Neutrophil (primary cell): ENCODE data around the gene NRK.
"Not testable (repeated sequence)": the region's sequence is repeated elsewhere in the genome, so short reads cannot be mapped to it uniquely, and the experiment has no call there.

Experiments
- H3K27ac ChIP-seq: fragments of 200-600 bp; sonication (generic); 2 replicates; pipeline ENCODE4 v1.5.1; 2016; ENCODE audit warnings: mild to moderate bottlenecking, moderate library complexity
- H3K27me3 ChIP-seq: fragments of 200-600 bp; sonication (generic); 2 replicates; pipeline ENCODE4 v1.6.0; 2016; ENCODE audit warnings: mild to moderate bottlenecking
- H3K36me3 ChIP-seq: fragments of 200-600 bp; sonication (generic); 2 replicates; pipeline ENCODE4 v1.5.1; 2017
- H3K4me1 ChIP-seq, 2 experiments: fragments of 200-600 bp in 1 of 2; sonication (generic) in 1 of 2; 1 replicate in 1 of 2; 2 replicates in 1 of 2; pipeline versions ENCODE4 v1.5.1 to v1.6.1; 2013 to 2016; ENCODE audit warnings: low read depth in 1 of 2, low read length in 1 of 2, mild to moderate bottlenecking in 1 of 2, moderate library complexity in 1 of 2; ENCODE audit not compliant: control insufficient read depth in 1 of 2, insufficient read depth in 1 of 2
- H3K4me3 ChIP-seq, 2 experiments: fragments of 200-600 bp in 1 of 2; sonication (generic) in 1 of 2; 1 replicate in 1 of 2; 2 replicates in 1 of 2; pipeline ENCODE4 v1.5.1; 2013 to 2016; ENCODE audit warnings: low read depth in 1 of 2, low read length in 1 of 2, mild to moderate bottlenecking in 1 of 2, moderate library complexity in 1 of 2
- H3K9me3 ChIP-seq: fragments of 200-600 bp; sonication (generic); 2 replicates; pipeline ENCODE4 v1.5.1; 2016
- CTCF ChIP-seq: fragments of 200-600 bp; sonication (generic); IDR thresholded peaks from 2 replicates; pipeline ENCODE4 v1.5.1; 2016; ENCODE audit warnings: antibody characterized with exemption

The NRK gene

GRCh38 chrX:105822138-105823091 is at the start of gene NRK:
NRK (plus strand) TSS chrX:105822539; CDS start chrX:105822846, 307 bp downstream.
- H3K9me3 ChIP-seq = no peaks in the 10 kb centered on the region
- no peak within 1 kb of the TSS for H3K27ac ChIP-seq
- no peaks in the 10 kb centered on the region for H3K36me3 ChIP-seq
- no peak for TF ChIP-seq CTCF
- H3K27me3 ChIP-seq = peaks cover 42% of the 10 kb centered on the region
- no peak within 1 kb of the TSS for H3K4me3 ChIP-seq
- no peaks in the 10 kb centered on the region for H3K4me1 ChIP-seq

- Histone ChIP-seq H3K4me3 (no peak overlapping the region), H3K36me3 (no peaks in the 10 kb centered on the region), H3K9me3 (no peaks in the 10 kb centered on the region), H3K27ac (no peak overlapping the region), H3K4me1 (no peaks in the 10 kb centered on the region), H3K27me3 (no peaks in the 10 kb centered on the region)
- TF ChIP-seq CTCF = no peak
Observed at GRCh38 chrX:105773801-105774200, 48.5 kb upstream of the NRK start.

GRCh38 chrX:105775679-105776078 is 46.7 kb upstream of the NRK start:
- H3K4me3 ChIP-seq = no peak overlapping the region
- no peak overlapping the region for H3K27ac ChIP-seq
- no peaks in the 10 kb centered on the region for H3K9me3 ChIP-seq
- H3K36me3 ChIP-seq = no peaks in the 10 kb centered on the region
- H3K27me3 ChIP-seq = no peaks in the 10 kb centered on the region
- no peaks in the 10 kb centered on the region for H3K4me1 ChIP-seq
- no peak for TF ChIP-seq CTCF

GRCh38 chrX:105781804-105782203 is 40.5 kb upstream of the NRK start:
- Histone ChIP-seq H3K36me3 (no peaks in the 10 kb centered on the region), H3K27ac (no peak overlapping the region)
- TF ChIP-seq CTCF = no peak

GRCh38 chrX:105796877-105797276 is 25.5 kb upstream of the NRK start:
- H3K4me1 ChIP-seq, H3K27me3 ChIP-seq, H3K27ac ChIP-seq, H3K9me3 ChIP-seq, H3K4me3 ChIP-seq, H3K36me3 ChIP-seq: not testable (repeated sequence)

More at GRCh38 chrX:105781804-105782203, 40.5 kb upstream of the NRK start:
- Histone ChIP-seq H3K9me3 (no peaks in the 10 kb centered on the region), H3K4me3 (no peak overlapping the region), H3K4me1 (no peaks in the 10 kb centered on the region), H3K27me3 (no peaks in the 10 kb centered on the region)

- Histone ChIP-seq H3K27me3 (no peaks in the 10 kb centered on the region), H3K9me3 (no peaks in the 10 kb centered on the region), H3K27ac (no peak overlapping the region), H3K36me3 (no peaks in the 10 kb centered on the region), H3K4me1 (no peaks in the 10 kb centered on the region), H3K4me3 (no peak overlapping the region)
- no peak for TF ChIP-seq CTCF
Observed at GRCh38 chrX:105803891-105804290, 18.4 kb upstream of the NRK start.

GRCh38 chrX:105805655-105806054 is 16.7 kb upstream of the NRK start:
- not testable (repeated sequence) for H3K4me1 ChIP-seq, H3K27ac ChIP-seq, H3K27me3 ChIP-seq, H3K36me3 ChIP-seq, H3K4me3 ChIP-seq, H3K9me3 ChIP-seq
